GM21390 (cell line): ENCODE measurements around the gene INTU.
"Not testable (repeated sequence)": the region's sequence is repeated elsewhere in the genome, so short reads cannot be mapped to it uniquely, and the experiment has no call there.

Source experiments
- ATAC-seq: cut with Tn5 transposase; IDR thresholded peaks from one replicate; pipeline ENCODE4 v1.9.1; 2021; ENCODE audit not compliant: unreplicated experiment

Gene INTU

DNA sequence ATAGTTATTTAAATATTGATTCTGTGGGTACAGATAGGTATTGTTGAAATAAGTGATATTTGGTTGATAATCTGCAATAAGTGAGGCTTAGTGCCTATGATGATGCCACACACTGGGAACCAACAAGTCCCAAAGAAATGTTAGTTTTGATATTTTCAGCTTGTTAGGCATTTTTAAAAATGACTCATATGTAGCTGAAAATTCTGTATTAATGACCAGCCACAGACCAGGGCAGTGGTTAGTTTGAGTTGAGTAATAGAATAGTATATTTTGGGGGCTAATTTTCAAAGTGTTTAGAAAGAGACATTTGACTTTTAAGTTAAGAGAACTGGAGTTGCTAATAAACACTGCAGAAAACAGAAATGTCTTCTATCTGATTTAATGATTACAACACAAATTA, 9.4 kb downstream of the INTU start:
- ATAC-seq, result no peak

DNA sequence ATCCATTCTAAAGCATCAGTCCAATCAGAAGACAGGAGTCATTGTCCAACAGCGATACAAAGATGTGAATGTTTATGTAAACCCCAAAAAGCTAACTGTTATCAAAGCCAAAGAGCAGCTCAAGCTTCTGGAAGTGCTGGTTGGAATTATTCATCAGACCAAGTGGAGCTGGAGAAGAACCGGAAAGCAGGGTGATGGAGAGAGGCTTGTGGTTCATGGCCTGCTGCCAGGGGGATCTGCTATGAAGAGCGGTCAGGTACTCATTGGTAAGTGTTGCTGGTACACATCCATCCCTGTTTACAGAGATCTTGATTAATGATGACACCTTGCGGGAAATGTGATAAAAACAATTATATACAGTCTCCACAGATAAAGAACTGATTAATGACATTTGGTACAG, 11.0 kb downstream of the INTU start:
- no peak for ATAC-seq

DNA sequence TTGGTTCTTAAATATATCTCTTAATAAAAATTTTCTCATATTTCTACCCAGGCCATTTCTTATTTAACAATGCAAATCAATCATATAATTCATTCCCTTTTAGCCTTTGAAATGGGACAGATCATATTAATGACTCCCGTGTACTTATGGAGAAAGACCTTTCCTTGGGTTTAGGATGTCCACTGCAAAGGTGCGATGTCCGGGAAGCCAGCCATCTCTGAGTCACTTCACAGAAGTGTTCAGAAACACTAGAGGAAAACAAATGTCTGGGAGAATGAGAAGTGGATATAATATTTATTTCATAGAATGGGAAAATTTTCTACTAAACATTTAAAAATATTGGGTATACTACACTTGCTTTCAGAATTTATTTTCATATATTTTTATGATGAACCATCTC, 15.3 kb downstream of the INTU start:
- ATAC-seq, result no peak

DNA sequence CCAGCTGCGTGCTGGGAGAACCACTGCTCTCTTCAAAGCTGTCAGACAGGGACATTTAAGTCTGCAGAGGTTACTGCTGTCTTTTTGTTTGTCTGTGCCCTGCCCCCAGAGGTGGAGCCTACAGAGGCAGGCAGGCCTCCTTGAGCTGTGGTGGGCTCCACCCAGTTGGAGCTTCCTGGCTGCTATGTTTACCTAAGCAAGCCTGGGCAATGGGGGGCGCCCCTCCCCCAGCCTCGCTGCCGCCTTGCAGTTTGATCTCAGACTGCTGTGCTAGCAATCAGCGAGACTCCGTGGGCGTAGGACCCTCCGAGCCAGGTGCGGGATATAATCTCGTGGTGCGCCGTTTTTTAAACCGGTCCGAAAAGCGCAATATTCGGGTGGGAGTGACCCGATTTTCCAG, 22.8 kb downstream of the INTU start:
- ATAC-seq, result not testable (repeated sequence)

DNA sequence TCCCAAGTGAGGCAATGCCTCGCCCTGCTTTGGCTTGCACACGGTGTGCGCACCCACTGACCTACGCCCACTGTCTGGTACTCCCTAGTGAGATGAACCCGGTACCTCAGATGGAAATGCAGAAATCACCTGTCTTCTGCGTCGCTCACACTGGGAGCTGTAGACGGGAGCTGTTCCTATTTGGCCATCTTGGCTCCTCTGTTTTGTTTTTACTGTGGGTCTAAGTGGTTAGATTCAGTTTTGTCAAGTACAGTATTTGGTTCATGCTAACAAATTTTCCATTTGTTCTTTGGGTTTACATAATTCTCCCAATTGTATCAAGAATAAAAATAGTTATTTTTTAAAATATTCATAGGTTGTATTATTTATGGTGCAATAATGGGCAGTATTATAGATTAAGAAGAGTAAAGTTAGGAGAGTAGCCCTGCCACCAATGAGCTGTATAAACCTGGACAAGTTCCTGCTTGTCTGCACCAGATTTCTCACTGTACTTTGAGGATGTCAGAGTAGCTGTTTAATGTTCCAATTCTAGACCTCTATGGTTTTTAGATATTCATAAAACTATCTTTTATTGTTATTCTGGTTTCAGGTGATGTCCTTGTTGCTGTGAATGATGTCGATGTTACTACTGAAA, 23.4 kb downstream of the INTU start:
- no peak for ATAC-seq

DNA sequence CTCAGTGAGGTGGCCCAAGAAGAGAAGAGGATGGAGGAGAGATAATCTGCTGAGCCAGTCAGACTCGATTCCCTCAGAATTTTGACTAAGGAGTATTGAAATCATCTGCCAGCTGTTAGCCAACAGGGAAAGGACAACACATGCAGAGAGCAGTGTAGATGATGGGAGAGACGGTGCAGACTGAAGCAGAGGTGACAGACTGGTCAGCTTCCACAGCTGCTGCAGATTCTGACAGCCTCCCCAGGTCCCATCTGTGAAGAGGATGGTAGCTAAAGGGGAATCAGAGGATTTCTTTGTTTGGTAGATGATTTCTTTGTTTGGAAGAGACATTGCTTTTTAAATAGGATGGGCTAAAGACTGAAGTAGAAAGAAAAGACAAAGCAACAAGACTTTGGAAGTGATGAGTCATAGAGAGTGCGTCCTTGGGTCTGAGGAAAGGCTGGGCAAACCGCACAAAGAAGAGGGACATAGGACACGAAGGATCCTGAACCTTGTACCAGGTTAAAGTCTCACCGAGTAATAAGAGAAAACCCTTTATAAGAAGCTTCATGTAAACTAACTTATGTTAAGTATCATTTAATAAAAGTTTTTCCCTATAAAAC, 27.6 kb downstream of the INTU start:
- no peak for ATAC-seq

DNA sequence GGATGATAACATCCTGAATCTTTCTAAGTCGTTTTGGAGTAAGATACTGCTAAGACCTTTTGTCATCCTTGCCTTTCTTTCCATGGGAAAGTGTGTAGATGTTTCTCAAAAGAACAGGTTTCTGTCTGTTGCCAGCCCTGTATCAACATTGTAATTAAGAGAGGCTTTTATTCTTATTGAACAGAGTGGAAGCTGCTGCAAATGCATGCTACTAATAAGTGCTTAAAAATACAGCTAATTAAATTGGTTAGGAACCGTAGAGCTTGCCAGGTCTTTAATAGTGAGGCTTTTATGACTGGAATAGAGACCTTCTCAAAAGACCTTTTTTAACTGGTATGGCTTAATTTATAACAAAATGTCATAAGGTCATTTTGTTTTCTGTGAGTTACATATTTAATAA, 34.4 kb downstream of the INTU start:
- ATAC-seq, result no peak

DNA sequence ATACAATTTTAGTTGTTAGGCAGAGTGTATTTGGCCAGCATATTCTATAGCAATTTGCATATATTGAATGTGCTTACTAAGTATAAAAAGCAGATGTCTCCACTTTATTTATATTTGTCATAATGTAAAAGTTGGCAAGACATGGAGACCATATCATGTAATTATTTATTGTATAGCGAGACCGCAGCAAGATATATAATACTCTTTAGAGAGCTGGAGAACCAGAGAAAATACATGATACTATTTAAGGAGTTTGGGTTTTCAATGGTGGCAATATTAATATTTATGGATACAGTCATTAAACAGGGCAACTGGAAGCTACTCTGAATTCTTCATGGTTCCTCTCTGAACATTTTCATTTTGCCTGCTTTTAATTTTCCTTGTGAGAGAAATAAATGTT, 35.0 kb downstream of the INTU start:
- ATAC-seq, result no peak

DNA sequence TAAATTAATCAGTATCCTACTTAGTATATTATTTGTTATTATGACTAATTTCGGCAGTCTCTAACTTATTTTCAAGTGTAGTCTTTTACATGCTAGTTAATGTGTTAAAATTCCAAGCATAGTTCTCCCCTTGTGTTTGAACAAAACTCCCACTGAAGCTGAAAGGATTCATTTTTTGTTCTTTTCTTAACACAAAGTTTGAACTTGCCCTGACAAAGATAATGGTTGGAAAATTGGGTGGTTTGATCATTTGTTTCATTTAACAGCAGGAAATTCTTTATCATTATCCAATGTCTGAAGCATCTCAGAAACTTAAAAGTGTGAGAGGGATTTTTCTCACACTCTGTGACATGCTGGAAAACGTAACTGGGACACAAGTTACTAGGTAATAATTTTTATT, 36.0 kb downstream of the INTU start:
- no peak for ATAC-seq

DNA sequence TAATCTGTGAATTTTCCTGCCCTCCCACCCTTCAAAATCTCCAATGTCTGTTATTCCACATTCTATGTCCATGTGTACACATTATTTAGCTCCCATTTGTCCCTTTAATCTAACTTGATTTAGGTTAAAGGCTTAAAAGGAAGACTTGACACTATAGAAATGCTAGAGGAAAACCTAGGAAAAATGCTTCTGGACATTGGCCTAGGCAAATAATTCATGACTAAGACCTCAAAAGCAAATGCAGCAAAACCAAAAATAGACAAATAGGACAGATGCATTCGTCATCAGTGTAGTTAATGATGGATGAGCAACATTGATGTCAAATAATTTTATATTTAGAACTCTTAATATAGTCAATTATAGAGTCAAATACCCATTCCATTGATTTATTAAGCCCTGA, 36.9 kb downstream of the INTU start:
- no peak for ATAC-seq

DNA sequence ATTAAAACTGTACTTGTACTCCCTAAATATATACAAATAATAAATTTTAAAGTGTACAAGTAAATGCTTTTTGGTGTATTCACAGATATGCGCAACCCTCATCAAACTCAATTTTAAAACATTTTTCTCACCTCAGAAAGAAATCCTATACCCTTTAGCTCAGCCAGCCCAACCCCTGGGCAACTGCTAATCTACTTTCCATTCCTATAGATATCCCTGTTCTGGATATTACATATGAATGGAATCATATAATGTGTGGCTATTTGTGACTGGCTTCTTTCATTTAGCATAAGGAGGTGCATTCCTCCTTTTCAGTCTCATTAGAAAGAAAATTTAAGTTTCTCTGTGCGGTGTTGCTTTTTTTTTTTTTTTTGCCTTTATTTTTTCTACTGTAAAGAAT, 39.4 kb downstream of the INTU start:
- no peak for ATAC-seq

DNA sequence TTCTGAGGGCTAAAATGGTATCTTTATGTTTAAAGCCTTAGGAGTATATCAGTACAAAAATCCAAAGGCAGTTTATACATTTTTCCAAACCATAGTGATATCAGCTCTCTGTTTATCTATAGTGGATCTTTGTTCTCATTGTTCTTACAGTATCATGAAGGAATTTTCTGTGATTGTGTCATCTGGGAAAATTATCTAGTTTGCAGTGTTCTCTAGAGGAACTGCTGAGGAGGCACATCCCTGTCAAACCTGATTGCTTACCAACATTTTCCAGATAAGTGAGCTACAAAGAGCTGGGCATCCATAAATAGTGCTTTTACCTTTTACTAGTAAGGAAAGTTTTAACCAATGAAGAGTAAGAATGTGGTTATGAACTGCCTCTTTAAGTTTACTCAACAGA, 52.5 kb downstream of the INTU start:
- ATAC-seq, result no peak

DNA sequence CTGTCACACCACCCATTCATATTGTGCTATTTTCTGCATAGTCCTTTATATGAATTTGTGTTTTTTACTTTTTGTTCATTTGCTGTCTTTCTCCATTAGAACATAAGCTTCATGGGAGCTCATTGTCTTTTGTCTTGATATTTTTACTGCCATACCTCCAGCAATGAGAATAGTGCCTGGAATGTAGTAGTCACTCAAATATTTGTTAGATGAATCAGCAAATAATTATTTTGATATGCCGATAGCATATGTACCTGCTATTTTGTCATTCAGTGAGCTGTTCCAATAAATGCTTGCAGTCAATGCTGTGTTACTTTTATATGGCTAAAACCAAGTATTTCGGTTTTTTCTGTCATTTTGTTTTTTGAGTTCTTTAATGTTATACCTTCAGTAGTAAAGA, 53.9 kb downstream of the INTU start:
- ATAC-seq, result no peak

DNA sequence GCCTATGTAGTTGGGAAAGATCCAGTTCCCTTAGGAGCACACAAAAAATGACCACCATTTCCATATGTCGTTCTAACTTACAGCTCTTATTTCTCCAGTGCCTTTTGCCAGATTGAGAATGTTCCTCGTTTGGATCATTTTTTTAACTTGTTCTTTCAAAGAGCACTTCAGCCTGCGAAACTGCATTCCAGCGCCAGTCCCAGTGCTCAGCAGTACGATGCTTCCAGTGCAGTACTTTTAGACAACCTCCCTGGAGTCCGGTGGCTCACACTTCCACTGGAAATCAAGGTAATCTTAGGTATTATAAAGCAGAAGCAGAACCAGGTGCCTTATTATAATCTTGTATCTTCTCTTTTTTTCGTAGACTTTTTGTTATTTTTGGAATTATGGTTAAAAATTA, 54.8 kb downstream of the INTU start:
- no peak for ATAC-seq

DNA sequence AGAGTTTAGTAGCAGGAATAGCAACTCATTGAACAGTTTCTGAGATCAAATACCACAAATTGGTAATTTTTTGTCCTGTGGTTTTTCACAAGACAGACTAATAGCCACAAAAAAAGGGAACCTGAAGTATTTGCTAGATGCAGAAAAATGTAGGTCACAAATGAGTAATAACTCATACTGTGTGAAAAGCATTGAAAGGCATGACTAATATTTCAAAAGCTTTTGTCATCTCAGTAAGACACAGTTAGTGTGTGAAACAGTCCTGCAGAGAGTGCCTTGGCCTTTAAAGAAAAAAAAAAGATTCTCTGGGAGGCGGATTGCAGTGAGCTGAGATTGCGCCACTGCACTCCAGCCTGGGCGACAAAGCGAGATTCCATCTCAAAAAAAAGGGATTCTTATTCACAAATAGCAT, 66.0 kb downstream of the INTU start:
- ATAC-seq, result peak; percentile 100

DNA sequence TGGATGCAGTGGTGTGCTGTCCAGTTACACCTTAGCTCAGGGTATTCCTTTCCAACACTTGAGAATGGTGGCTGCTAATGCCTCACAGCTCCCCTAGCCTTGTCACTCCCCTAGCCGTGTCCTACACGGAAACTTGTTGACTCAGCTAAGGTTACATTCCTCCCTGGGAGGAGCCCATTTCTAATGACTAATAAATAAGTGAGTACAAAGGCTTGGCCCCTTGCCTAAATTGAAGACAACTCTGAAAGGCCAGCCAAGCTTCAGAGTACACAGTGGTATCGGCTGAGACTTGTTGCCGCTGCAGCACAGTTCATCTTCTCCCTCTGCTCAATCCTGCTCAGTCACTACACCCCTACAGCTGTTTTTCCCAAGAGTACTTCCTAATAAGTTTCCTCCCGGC, 76.2 kb downstream of the INTU start:
- no peak for ATAC-seq

DNA sequence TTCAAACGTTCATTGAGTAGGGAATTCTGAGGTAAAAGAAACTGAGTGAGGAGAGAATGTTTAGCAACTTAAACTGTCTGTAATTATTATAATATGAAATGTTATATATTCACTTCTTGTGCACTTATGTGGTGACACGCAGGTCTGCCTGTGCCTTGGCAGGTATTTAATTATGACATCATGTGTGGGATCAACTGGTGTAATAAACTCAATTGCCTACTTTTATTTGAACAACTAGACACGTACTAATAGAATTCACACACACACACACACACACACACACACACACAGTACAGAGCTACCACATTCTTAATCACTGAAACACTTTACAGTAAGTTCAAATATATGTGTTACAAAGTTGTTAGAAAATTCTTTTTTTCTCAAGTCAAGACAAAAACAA, 76.7 kb downstream of the INTU start:
- ATAC-seq, result no peak

DNA sequence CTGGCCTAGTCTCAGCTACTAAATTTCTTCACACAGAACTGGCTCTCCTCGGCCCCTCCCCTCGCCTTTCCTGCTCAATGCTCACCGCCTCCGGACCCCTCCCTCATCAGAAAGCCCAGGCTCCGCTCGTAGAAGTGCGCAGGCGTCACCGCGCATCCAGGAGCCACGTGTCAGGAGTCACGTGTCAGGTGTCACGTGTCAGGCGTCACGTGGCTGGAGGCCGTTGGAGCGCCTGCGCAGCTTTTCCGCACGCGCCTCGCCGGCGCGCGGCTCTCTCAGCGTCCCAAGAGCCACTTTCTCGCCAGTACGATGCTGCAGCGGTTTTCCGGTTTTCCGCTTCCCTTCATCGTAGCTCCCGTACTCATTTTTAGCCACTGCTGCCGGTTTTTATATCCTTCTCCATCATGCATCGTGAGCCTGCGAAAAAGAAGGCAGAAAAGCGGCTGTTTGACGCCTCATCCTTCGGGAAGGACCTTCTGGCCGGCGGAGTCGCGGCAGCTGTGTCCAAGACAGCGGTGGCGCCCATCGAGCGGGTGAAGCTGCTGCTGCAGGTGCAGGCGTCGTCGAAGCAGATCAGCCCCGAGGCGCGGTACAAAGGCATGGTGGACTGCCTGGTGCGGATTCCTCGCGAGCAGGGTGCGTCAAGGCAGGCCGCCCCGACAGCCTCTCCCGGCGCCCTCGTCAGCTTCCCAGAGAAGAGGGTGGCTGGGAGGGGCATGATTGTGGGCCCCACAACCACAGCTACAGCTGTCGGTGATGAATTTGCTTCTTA, 97.6 kb downstream of the INTU start, which contains the start of gene SLC25A31:
Gene SLC25A31, plus strand, starts transcription at position 259 of the 772 bp plus-strand sequence. Its CDS starts 146 bp downstream, at position 405.
- no peak for ATAC-seq

DNA sequence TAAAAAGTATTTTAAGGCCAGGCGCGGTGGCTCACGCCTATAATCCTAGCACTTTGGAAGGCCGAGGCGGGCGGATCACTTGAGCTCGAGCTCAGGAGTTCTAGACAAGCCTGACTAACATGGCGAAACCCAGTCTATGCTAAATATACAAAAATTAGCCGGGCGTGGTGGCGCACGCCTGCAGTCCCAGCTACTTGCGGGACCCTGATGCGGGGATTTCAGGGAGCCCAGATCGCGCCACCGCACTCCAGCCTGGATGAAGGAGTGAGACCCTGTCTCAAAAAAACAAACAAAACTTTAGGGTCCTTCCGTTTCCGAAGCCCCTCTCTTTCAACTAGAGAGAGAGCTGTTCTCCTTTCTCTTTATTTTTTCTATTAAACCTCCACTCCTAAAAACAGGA, 98.6 kb downstream of the INTU start:
- ATAC-seq, result no peak

DNA sequence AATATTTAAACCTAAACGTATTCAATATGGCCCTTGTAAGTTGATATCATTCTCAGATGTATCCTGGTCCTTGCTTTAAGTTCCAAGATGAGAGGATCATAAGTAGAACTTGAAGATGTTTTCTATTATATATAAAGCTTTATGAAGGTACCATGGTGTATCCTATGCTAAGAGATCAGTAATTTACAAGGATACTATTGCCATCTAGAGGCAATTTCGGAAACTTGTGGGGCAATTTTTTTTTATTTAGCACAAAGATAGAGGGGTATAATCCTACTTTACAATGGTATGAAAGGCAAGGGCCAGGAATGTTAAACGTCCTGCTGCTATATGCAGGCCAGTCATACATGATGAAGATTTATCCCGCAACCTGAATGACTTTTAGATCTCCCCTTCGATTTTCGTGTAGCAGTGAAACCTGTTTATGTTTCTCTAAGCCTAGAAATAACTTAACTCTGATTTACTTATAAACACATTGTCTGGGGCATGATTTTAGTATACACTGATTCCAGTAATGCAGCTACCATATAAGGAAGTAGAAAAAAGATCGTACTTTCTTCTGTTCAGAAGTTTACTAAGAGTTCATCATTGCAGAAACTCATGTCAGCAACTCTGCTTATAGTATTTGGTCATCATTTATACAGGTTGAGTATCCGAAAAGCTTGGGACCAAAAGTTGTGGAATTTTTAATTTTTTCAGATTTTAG, 100.0 kb downstream of the INTU start:
- peak; percentile 87 for ATAC-seq

DNA sequence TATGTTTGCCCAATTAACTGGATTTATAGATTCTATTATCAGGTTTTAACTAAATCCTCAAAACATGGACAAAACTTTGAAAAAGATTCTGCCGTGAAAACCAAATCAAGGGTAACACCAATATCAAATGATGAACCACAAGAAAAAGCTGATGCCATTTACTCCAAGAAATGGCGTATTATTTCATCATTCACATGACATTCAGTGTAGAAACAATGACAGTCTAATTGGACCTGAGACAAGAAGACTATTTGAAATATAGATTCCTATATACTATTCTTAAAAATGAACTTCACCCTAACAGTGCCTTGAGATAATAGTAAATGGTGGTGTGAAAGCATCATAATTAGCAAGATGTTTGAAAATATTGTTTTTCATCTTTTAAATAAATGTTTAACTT, 102.2 kb downstream of the INTU start:
- ATAC-seq, result no peak

DNA sequence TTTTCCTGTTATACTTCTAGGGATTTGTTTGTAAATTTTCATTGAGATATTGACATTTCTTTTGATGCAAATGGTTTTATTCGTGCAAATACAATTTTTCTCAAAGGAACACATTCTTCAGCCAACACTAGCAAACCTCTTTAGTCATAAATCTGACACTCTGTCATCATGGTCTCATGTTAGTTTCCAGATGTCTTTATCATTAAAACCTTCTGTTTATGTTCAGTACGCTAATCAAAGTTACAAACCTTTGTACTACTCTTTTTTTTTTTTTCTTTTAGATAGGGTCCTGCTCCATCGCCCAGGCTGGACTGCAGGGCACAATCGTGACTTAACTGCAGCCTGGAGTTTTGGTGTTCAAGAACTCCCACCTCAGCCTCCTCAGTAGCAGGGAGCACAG, 104.5 kb downstream of the INTU start:
- ATAC-seq, result no peak
